ENCODE measurements around the gene KRTAP9-9. TPM values are rescaled to one million over a fixed set of nuclear protein-coding genes. Genes with fewer than 3 reads are reported as not detected.

Gene KRTAP9-9
- total RNA-seq, 1 donor from 2014 or later: not detected

Other genes with a start within 250 kb of the KRTAP9-9 start
- gene KRTAP3-1, start 246.3 kb upstream of the KRTAP9-9 start, total RNA-seq: not detected in 2 replicates
- gene KRTAP1-5, start 228.2 kb upstream of the KRTAP9-9 start, total RNA-seq: 0.29 and 0.82 TPM in 2 replicates
- not detected in 2 replicates for gene KRTAP1-4, start 225.2 kb upstream of the KRTAP9-9 start, total RNA-seq
- not detected in 2 replicates for gene KRTAP1-3, start 220.5 kb upstream of the KRTAP9-9 start, total RNA-seq
- gene KRTAP1-1, start 213.9 kb upstream of the KRTAP9-9 start, total RNA-seq: not detected in 2 replicates
- gene KRTAP2-1, start 208.1 kb upstream of the KRTAP9-9 start, total RNA-seq: not detected in 2 replicates
- gene KRTAP2-2, start 200.2 kb upstream of the KRTAP9-9 start, total RNA-seq: not detected in 2 replicates
- gene KRTAP2-3, start 195.3 kb upstream of the KRTAP9-9 start, total RNA-seq: 1.8 and 5.4 TPM in 2 replicates
- gene KRTAP2-4, start 189.5 kb upstream of the KRTAP9-9 start, total RNA-seq: not detected in 2 replicates
- not detected in 2 replicates for gene KRTAP4-7, start 171.2 kb upstream of the KRTAP9-9 start, total RNA-seq
- gene KRTAP4-8, start 157.2 kb upstream of the KRTAP9-9 start, total RNA-seq: not detected in 2 replicates
- not detected in 2 replicates for gene KRTAP4-16, start 153.2 kb upstream of the KRTAP9-9 start, total RNA-seq
- gene KRTAP4-9, start 150.0 kb upstream of the KRTAP9-9 start, total RNA-seq: not detected in 2 replicates
- gene KRTAP4-11, start 137.0 kb upstream of the KRTAP9-9 start, total RNA-seq: not detected in 2 replicates
- gene KRTAP4-12, start 131.2 kb upstream of the KRTAP9-9 start, total RNA-seq: not detected in 2 replicates
- gene KRTAP4-6, start 114.8 kb upstream of the KRTAP9-9 start, total RNA-seq: not detected in 2 replicates
- gene KRTAP4-5, start 105.6 kb upstream of the KRTAP9-9 start, total RNA-seq: not detected in 2 replicates
- not detected in 2 replicates for gene KRTAP4-4, start 94.6 kb upstream of the KRTAP9-9 start, total RNA-seq
- gene KRTAP4-3, start 87.2 kb upstream of the KRTAP9-9 start, total RNA-seq: not detected in 2 replicates
- gene KRTAP4-2, start 77.2 kb upstream of the KRTAP9-9 start, total RNA-seq: not detected in 2 replicates
- gene KRTAP4-1, start 70.5 kb upstream of the KRTAP9-9 start, total RNA-seq: not detected in 2 replicates
- gene KRTAP9-1, start 65.5 kb upstream of the KRTAP9-9 start, total RNA-seq: not detected in 2 replicates
- gene KRTAP9-2, start 28.7 kb upstream of the KRTAP9-9 start, total RNA-seq: not detected in 2 replicates
- gene KRTAP9-3, start 22.9 kb upstream of the KRTAP9-9 start, total RNA-seq: not detected in 2 replicates
- not detected in 2 replicates for gene KRTAP9-8, start 17.4 kb upstream of the KRTAP9-9 start, total RNA-seq
- not detected in 2 replicates for gene KRTAP9-4, start 5.7 kb upstream of the KRTAP9-9 start, total RNA-seq
- gene KRTAP9-6, start 10.0 kb downstream of the KRTAP9-9 start, total RNA-seq: not detected in 2 replicates
- gene KRTAP9-7, start 20.3 kb downstream of the KRTAP9-9 start, total RNA-seq: not detected in 2 replicates
- gene KRTAP29-1, start 47.5 kb downstream of the KRTAP9-9 start, total RNA-seq: not detected in 2 replicates
- not detected in 2 replicates for gene KRTAP16-1, start 53.9 kb downstream of the KRTAP9-9 start, total RNA-seq
- not detected in 2 replicates for gene KRTAP17-1, start 60.3 kb downstream of the KRTAP9-9 start, total RNA-seq
- not detected in 2 replicates for gene KRT33A, start 95.4 kb downstream of the KRTAP9-9 start, total RNA-seq
- gene KRT33B, start 114.4 kb downstream of the KRTAP9-9 start, total RNA-seq: not detected in 2 replicates
- gene KRT34, start 126.9 kb downstream of the KRTAP9-9 start, total RNA-seq: 0.35 TPM in 1 of 2 replicates, not detected in the other
- not detected in 2 replicates for gene KRT31, start 142.2 kb downstream of the KRTAP9-9 start, total RNA-seq
- not detected in 2 replicates for gene KRT37, start 169.2 kb downstream of the KRTAP9-9 start, total RNA-seq
- gene KRT38, start 185.6 kb downstream of the KRTAP9-9 start, total RNA-seq: not detected in 2 replicates
- gene KRT32, start 212.0 kb downstream of the KRTAP9-9 start, total RNA-seq: not detected in 2 replicates
- gene KRT35, start 225.8 kb downstream of the KRTAP9-9 start, total RNA-seq: not detected in 2 replicates
- not detected in 2 replicates for gene KRT36, start 234.5 kb downstream of the KRTAP9-9 start, total RNA-seq